ENCODE results near the gene LHB.

The LHB gene

DNA sequence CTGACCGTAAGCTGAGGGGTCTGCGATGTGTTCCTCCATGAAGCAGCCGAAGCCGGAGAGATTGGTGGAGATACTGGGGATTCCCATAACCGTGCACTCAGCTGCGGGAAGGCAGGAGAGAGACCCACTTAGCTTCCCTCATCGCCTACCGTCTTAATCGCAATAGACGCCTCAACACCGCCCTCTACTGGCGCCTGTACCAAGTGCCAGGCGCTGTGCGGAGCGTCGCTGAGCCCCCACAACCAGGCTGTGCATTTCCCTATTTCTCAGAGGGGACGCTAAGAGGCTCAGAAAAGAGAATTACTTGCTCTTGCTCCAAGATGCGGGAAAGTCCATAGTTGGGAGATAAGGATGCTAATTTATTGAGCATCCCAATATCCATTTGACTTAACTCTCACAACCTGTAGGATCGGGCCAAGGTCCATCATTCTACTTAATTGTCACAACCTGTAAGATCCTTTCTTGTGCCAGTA is 45.9 kb downstream of the LHB start:
- TF ChIP-seq, protein P1, sequence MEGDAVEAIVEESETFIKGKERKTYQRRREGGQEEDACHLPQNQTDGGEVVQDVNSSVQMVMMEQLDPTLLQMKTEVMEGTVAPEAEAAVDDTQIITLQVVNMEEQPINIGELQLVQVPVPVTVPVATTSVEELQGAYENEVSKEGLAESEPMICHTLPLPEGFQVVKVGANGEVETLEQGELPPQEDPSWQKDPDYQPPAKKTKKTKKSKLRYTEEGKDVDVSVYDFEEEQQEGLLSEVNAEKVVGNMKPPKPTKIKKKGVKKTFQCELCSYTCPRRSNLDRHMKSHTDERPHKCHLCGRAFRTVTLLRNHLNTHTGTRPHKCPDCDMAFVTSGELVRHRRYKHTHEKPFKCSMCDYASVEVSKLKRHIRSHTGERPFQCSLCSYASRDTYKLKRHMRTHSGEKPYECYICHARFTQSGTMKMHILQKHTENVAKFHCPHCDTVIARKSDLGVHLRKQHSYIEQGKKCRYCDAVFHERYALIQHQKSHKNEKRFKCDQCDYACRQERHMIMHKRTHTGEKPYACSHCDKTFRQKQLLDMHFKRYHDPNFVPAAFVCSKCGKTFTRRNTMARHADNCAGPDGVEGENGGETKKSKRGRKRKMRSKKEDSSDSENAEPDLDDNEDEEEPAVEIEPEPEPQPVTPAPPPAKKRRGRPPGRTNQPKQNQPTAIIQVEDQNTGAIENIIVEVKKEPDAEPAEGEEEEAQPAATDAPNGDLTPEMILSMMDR (IDR thresholded peaks at IDR 0.05; ENCODE audit: insufficient read depth, missing control alignments): peak; percentile 91
- FAIRE-seq (no peak), DNase-seq (ENCODE audit: insufficient read length, low spot score) (peak; percentile 91)

DNA sequence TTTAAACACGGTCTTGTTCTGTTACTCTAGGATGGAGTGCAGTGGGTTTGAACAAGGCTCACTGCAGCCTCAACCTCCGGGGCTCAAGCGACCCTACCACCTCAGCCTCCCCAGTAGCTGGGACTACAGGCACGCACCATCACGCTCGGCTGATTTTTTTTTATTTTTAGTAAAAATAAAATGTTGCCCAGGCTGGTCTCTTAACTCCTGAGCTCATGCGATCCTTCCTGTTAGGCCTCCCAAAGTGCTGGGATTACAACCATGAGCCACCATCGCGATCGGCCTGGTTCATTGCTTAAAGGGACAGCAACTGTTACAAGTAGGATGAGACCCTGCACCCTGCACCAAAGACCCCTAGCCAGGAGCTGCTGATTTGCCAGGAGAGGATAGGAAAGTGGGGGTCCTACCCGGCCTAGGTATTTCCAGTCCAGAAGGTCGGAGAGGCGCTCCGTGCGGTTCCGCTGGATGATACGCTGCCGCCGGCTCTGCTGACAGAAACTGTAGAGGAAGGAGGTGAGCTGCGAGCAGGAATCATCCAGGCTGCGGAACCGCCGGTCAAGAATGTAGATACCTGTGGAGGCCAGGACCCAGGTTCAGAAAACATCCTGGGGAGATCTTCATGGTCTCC is 46.6 kb downstream of the LHB start:
- no peak for FAIRE-seq
- TF ChIP-seq, protein P1 (IDR thresholded peaks at IDR 0.05; ENCODE audit: insufficient read depth, missing control alignments): no peak
- DNase-seq (ENCODE audit: insufficient read length, low spot score): no peak

DNA sequence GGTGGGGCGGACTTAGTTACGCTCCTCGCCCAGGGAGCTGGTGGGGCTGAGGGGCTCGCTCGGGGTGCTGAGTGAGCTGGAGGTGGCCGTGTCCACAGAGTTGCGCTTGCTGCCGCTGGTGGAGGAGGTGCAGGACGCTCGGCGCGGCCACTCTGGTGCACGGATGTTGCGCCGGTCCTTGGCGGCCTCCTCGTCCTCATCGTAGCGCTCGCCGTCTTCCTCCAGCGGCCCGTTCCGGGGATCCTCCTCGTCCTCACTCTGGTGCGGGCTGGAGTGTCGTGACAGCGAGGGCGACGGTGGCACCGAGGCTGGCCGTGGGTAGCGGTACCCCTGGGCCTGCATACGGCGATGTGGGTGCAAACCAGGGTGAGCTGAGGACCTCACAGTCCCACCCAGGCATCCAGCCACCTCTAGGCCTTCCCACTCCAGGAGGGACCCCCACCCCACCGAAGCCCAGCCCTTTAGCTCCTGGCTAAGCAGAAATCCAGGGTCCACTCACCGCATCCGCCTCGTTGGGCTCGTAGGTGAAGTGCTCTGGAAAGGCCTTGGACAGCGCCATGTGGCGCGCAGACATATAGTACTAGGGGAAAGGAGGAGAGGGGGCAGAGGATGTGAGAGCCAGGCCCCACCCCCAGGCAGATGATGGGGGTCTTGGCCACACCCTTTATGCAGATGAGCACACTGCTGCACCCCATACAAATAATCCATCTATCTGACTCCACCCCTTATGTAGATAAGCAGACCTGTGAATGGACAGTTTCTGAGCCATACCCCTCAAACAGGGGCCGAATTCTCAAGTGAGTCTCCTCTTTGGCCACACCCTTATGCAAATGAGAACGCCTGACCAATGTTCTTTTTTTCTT is 47.4 kb downstream of the LHB start:
- no peak for FAIRE-seq
- DNase-seq (ENCODE audit: insufficient read length, low spot score): no peak
- TF ChIP-seq, protein P1 (IDR thresholded peaks at IDR 0.05; ENCODE audit: insufficient read depth, missing control alignments): no peak

DNA sequence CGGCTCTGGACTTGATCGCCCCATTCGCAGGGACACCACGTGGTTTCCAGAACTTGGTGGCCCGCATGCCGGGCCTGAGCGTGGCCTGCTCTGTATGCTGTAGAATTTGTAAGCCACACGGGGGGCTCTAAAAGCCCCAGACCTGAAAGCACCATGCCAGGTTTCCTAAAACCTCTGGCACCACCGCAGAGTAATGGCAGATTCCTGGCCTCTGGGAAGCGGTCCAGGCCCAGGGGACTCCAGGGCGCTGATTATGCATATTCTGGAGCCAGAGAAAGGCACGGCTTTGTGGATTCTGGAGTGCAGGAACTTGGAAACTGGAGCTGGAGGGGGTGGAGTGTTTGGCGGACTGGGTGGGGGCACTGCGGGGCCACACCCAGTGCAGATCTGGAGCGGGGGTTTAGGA is 48.1 kb downstream of the LHB start:
- TF ChIP-seq, protein P1 (IDR thresholded peaks at IDR 0.05; ENCODE audit: insufficient read depth, missing control alignments): no peak
- FAIRE-seq: no peak
- DNase-seq (ENCODE audit: insufficient read length, low spot score): no peak

DNA sequence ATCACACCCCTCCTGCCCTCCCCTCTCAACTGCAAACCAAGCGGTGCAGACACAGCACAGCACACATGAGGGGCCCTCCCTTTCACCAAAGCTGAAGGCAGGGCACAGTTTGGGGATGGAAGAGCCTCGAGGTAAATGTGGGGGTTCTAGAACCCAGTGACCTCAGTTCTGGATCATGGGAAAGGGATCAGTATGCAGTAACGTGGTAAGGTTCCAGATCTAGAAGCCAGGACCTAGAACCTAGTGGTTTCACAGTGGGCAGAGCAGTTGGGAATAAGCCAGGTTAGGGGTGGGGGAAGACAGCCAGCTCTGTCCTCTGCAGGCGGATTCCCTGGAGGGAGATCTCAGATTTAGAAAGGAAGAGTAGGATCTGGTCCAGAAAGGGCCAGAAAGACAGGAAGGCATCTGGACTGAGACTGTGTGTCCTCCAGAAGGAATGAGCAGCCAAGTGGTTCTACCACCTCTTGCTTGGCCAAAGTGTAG is 48.7 kb downstream of the LHB start:
- TF ChIP-seq, protein P1 (IDR thresholded peaks at IDR 0.05; ENCODE audit: insufficient read depth, missing control alignments): no peak
- DNase-seq (ENCODE audit: insufficient read length, low spot score): no peak
- no peak for FAIRE-seq

DNA sequence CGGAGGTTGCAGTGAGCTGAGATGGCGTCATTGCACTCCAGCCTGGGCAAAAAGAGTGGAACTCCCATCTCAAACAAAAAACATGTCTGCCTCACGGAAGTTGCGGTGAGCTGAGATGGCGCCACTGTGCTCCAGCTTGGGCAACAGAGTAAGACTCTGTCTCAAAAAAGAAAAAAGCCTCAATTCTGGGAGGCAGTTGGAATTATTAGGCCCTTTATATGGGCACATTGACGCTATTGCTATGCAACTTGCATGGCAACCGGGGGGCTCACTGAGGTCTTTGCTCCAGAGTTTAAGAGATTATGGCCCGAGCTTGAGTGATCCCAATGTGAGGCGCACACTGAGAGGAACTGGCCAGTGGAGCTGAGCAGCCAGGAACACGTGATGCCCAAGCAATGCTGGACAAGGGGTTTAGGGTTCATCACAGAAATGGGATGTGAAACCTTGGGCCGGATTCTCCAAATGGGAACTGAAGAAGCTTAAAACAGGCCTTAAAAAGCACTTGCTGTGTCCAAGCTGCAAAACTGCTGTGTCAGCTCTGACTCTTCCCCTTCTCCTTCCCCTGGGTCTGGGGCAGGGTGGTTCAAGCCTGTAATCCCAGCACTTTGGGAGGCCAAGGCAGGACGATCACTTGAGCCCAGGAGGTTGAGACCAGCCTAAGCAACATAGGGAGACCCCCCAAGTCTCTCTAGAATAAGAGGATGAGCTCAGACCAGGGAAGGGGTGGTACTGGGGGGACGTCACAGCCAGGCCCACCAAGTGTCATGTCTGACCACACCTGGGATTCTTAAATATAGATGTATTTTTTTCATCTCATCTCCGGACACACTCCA is 49.3 kb downstream of the LHB start:
- TF ChIP-seq, protein P1 (IDR thresholded peaks at IDR 0.05; ENCODE audit: insufficient read depth, missing control alignments): no peak
- DNase-seq (ENCODE audit: insufficient read length, low spot score) (no peak), FAIRE-seq (no peak)

All from D721Med (cell line).